ENCODE results near the gene ATF7.

GRCh38 chr12:53506450-53506785 lies 119.8 kb downstream of the ATF7 start:
- no peak for TF ChIP-seq POLR2A (IDR thresholded peaks at IDR 0.05; ENCODE audit: low read length)
- no peak for TF ChIP-seq GATA1 (IDR thresholded peaks at IDR 0.05; ENCODE audit: low read depth, low read length)

Data from erythroblast (primary cell).